Measurements from ENCODE around the gene ZAR1L.
A peak's percentile ranks its signal among the peaks of the same experiment; 100 is the strongest.

The ZAR1L gene

DNA sequence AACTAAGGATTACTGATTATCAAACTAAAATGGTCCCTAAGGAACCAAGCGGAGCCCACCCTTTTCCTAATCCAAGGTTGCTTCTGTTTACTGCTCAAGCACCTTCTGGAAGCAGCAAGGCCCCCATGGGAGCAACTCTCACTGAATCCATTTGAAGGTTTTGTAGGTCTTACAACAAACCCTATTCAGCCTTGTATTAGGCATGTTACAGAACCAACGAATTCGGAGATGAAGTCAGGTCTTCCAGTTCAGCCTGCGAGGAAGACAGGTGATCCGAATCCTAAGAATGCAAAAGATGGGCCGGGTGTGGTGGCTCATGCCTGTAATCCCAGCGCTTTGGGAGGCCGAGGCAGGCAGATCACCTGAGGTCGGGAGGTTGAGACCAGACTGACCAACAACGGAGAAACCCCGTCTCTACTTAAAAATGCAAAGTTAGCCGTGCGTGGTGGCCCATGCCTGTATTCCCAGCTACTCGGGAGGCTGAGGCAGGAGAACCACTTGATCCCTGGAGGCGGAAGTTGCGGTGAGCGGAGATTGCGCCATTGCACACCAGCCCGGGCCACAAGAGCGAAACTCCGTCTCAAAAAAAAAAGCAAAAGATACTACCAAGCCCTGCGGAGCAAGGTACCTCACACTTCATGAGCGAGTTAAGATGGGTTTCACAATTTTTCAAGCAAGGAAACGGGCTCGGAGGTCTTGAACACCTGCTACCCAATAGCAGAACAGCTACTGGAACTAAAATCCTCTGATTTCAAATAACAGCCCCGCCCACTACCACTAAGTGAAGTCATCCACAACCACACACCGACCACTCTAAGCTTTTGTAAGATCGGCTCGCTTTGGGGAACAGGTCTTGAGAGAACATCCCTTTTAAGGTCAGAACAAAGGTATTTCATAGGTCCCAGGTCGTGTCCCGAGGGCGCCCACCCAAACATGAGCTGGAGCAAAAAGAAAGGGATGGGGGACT, 609 bp downstream of the ZAR1L start:
- ATAC-seq (peak; percentile 84), DNase-seq (ENCODE audit: low spot score in 2 of 2) (peak in 1 of 2 donors; percentile 46)
- Mint-ChIP-seq H3K36me3 (peaks cover 26% of the 10 kb centered on the region), H3K4me1 (peaks cover 13% of the 10 kb centered on the region), H3K9me3 (no peaks in the 10 kb centered on the region), H3K4me3 (peak overlapping the region; percentile 82), H3K27ac (peak overlapping the region; percentile 100)

DNA sequence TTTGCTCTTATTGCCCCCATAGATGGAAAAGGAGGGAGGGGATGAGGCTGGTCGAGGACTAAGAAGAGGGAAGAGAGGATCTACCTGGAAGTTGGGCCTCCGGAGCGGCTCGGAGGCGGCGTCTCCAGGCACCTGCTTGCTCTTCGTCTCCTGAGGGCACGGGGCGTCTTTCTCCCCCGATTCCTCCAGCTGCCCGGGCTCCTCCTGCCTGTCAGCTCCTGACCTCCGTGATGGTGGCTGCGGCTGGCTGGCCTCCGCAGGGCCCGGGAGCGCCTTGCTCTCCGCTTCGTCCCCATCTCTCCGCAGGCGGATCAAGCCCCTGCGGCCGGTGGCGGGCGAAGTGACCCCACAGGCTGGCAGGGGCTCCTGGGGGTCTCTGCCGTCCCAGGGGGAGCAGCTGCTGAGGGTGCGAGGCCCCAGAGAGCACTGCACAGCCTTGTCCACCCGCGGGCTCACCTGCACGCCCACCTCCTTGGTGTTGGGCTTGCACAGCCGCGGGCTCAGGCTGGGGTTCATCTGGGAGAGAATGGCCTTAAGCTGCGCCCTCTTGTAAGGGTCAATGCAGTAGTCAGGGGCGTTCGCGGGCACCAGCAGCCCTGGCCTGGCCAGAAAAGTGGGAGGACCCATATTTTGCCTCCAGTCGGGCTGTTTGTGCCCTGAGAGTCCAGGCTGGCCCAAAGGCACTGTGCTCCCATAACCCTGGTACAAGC, 3.8 kb downstream of the ZAR1L start:
- Mint-ChIP-seq H3K36me3 (peaks cover 14% of the 10 kb centered on the region), H3K27ac (no peak overlapping the region), H3K9me3 (no peaks in the 10 kb centered on the region), H3K4me3 (no peak overlapping the region), H3K4me1 (peaks cover 18% of the 10 kb centered on the region)
- no peak for DNase-seq (ENCODE audit: low spot score in 2 of 2)
- no peak for ATAC-seq

DNA sequence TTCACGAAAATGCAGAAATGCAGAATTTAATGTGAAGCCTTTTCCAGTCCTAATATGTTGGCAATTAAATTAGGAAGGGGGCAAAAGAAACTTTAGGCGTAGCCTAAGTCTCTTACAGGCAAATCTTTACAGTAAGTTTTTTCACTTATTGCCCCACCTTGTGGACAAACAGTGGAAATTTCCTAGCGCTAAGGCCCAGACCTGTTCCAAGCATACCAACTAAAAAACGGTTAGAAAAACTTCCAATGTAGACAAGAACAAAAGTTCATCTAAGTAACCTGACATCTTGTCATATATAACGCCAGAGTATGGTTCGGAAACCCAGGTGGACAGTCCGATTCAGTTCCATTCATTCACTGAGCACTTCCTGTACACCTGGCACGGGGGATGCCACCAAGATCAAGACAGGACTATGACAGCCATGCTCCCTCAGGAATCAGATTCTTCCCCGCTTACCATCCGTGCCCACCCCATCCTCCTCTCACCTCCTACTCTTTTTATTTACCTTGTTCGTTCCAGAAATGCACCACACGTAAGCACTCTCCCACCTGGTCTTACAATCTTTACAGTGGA, 4.9 kb downstream of the ZAR1L start:
- Mint-ChIP-seq H3K36me3 (peaks cover 6% of the 10 kb centered on the region), H3K4me3 (no peak overlapping the region), H3K9me3 (no peaks in the 10 kb centered on the region), H3K27ac (no peak overlapping the region), H3K4me1 (peaks cover 18% of the 10 kb centered on the region)
- ATAC-seq = peak; percentile 67
- DNase-seq (ENCODE audit: low spot score in 2 of 2) = no peak

DNA sequence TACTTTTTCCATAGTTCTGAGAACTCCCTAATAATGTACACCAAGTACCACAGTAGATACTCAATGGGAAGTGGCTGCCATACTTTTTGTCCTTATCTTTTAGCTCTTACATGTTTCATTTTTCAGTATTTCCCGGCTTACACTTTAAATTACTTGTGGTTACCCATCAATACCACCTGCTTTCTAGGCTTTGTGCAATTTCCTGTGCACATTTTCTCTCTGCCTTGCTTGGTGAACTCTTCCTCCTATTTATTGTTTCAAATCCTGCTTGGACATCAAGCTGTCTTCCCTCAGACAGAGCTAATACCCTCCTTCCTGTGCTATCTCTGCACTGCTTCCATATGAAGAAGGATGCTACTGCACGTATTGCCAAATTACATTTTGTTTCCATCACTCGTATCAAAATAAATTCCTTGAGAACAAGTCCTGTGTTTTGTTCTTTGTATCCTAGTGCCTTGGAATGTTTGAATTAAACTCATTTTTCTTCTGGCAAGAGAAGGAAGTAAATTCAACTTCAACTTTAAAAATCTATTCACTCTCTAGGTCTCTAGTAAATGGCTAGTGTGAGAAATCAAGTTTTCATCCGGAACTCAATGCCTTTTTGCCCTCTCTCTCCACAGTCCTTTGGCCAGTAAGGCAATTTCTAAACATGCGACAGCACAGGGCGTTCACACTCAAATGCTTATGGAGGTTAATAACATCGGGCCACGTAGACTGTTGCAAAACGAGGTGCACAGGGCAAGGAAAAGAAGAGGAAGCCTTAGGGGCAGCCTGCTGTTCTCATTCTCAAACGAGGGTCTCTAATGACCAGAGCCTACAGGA, 5.6 kb downstream of the ZAR1L start:
- Mint-ChIP-seq H3K4me3 (no peak overlapping the region), H3K27ac (peak overlapping the region; percentile 38), H3K9me3 (no peaks in the 10 kb centered on the region), H3K36me3 (no peaks in the 10 kb centered on the region), H3K4me1 (peaks cover 11% of the 10 kb centered on the region)
- peak; percentile 20 for ATAC-seq
- no peak for DNase-seq (ENCODE audit: low spot score in 2 of 2)

DNA sequence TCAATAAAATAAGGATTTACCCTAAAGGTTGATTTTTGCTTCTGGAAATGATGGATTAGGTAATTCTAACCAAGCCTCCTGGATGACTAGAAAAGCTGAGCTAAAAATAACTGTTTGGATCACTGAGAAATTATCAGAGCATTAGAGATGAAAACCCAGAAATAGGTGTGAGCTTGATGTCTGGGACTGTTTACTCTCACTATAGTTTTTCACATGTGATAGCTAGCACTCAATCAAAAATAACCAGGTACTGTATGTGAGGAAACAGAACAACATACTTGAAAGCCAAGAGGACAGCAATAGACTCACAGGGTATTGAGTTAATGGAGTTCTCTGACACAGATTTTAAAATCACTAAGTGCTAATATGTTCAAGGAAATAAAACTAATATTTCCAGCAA, 9.5 kb downstream of the ZAR1L start:
- ATAC-seq = no peak
- Mint-ChIP-seq H3K4me1 (peaks cover 8% of the 10 kb centered on the region), H3K9me3 (no peaks in the 10 kb centered on the region)

DNA sequence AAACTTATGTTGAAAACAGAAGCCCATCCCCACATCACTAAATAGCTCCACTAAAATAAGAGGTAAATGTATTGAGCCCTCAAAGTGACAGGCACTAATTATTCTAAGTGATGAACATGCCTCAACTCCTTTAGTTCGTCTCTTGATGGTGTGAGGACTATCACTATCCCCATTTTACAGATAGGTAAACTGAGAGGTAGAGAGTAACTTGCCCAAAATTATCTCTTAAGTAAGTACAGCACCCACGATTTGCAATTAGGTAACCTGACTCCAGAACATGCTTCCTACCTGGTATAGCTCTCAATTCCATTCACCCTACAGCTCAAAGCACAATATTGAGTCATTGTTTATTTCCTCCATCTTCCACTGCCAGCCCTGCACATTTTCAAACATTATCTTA, 12.7 kb downstream of the ZAR1L start:
- no peak for ATAC-seq
- no peak for DNase-seq (ENCODE audit: low spot score in 2 of 2)
- no peak overlapping the region for H3K27ac Mint-ChIP-seq

More for the DNA sequence above, 9.5 kb downstream of the ZAR1L start:
- H3K27ac Mint-ChIP-seq = no peak overlapping the region
- no peak overlapping the region for H3K4me3 Mint-ChIP-seq
- H3K36me3 Mint-ChIP-seq = no peaks in the 10 kb centered on the region
- DNase-seq (ENCODE audit: low spot score in 2 of 2) = no peak

DNA sequence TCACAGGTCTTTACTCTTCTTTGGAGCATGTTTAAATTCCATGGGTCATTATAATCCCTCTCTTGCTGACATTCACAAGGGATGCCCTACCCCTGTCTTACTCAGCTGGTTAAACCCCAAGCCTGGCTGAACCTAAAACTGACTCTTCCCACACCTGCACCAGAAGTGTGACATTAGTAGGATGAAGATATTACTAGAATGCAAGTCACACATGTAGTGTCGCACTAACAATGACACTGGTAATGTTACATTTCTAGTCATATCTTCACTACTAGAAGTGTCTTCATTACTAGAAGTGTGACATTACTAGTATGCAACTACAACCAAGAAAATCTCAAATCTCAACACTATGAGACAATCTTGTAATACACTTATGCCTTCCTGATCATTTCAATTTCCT, 14.2 kb downstream of the ZAR1L start:
- no peaks in the 10 kb centered on the region for H3K36me3 Mint-ChIP-seq
- H3K4me1 Mint-ChIP-seq = no peaks in the 10 kb centered on the region
- ATAC-seq (peak; percentile 93), DNase-seq (ENCODE audit: low spot score in 2 of 2) (no peak)
- no peak overlapping the region for H3K4me3 Mint-ChIP-seq
- no peaks in the 10 kb centered on the region for H3K9me3 Mint-ChIP-seq
- no peak overlapping the region for H3K27ac Mint-ChIP-seq

More for the DNA sequence above, 12.7 kb downstream of the ZAR1L start:
- Mint-ChIP-seq H3K4me3 (no peak overlapping the region), H3K36me3 (no peaks in the 10 kb centered on the region), H3K9me3 (no peaks in the 10 kb centered on the region), H3K4me1 (no peaks in the 10 kb centered on the region)

DNA sequence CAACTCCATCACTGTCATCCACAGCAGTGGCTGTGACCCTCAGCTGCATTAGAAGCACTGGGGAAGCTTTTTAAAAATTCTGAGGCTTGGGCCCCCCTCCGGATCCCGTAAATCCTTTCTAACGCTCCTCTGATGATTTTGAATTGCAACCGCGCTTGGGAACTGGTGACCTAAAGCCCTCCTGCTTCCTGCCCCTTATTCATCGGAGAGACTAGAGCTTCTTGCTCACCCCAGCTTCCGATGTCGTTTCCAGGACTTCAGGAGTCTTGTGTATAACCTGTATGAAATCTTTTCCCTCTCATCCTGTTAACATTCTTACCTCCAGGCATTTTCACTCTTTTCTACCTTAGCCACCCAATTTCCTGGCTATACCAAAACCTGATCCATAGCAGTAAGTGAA, 14.8 kb downstream of the ZAR1L start:
- Mint-ChIP-seq H3K27ac (no peak overlapping the region), H3K9me3 (no peaks in the 10 kb centered on the region), H3K4me1 (no peaks in the 10 kb centered on the region), H3K36me3 (no peaks in the 10 kb centered on the region), H3K4me3 (no peak overlapping the region)
- DNase-seq (ENCODE audit: low spot score in 2 of 2) (no peak), ATAC-seq (no peak)

DNA sequence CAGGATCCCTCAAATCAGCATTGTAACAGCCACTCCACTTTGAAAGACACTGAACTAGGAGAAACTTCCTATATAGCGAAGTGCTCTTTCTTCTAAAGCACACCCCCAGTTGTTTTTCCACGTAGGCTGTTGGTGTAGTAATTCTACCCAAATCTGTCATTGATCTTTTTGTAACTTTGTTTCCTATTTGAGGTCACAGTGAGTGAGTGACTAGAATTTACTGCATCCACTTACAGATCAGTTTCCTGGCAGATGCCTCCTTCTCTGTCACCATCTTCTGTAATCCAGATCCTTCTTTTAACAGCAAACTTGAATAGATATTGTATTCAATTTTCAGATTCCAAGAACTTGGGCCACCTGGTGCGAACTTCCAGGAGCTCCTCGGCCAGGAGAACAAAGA, 15.3 kb downstream of the ZAR1L start:
- H3K36me3 Mint-ChIP-seq = no peaks in the 10 kb centered on the region
- ATAC-seq (peak; percentile 60), DNase-seq (ENCODE audit: low spot score in 2 of 2) (no peak)
- no peaks in the 10 kb centered on the region for H3K9me3 Mint-ChIP-seq
- H3K4me3 Mint-ChIP-seq = no peak overlapping the region
- no peaks in the 10 kb centered on the region for H3K4me1 Mint-ChIP-seq
- no peak overlapping the region for H3K27ac Mint-ChIP-seq

DNA sequence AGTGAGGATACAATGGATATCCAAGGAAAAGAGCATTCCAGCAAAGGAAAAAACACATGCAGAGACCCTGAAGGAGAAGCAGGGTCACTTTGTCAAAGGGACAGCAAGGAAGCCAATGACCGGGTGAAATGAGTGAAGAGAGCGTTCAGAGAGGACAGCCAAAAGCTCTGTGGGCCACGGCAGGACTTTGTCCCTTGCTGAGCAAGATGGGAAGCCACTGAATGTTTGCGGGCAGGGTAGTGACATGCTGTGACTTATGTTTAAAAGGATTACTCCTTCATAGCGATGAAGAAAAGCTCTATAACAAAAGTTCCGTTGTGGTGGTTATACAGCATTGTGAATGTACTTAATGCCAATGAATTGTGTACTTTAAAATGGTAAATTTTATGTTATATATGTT, 16.5 kb downstream of the ZAR1L start:
- H3K36me3 Mint-ChIP-seq = no peaks in the 10 kb centered on the region
- no peaks in the 10 kb centered on the region for H3K9me3 Mint-ChIP-seq
- ATAC-seq = no peak
- no peak overlapping the region for H3K27ac Mint-ChIP-seq
- H3K4me3 Mint-ChIP-seq = no peak overlapping the region
- no peaks in the 10 kb centered on the region for H3K4me1 Mint-ChIP-seq
- DNase-seq (ENCODE audit: low spot score in 2 of 2) = no peak

DNA sequence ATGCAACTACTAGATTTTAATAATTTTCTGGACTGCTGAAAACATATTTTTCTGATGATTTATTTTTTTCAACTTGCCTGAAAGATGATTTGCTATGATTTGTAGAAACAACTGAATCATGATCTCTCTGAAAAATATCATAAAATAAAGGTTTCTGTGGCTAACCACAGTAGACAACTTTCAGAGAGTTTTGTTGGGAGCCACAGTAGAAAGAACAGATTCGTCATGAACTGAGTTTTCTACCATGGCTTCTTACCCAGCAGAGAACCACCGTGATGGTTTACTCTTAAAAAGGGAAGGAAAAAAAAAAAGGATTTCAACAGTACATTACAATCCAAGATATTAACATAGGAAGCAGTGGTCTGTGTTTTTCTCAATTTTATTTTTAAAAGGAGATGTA, 18.0 kb downstream of the ZAR1L start:
- no peak overlapping the region for H3K4me3 Mint-ChIP-seq
- H3K9me3 Mint-ChIP-seq = no peaks in the 10 kb centered on the region
- ATAC-seq (peak; percentile 55), DNase-seq (ENCODE audit: low spot score in 2 of 2) (no peak)
- no peaks in the 10 kb centered on the region for H3K4me1 Mint-ChIP-seq
- H3K36me3 Mint-ChIP-seq = no peaks in the 10 kb centered on the region
- H3K27ac Mint-ChIP-seq = no peak overlapping the region

DNA sequence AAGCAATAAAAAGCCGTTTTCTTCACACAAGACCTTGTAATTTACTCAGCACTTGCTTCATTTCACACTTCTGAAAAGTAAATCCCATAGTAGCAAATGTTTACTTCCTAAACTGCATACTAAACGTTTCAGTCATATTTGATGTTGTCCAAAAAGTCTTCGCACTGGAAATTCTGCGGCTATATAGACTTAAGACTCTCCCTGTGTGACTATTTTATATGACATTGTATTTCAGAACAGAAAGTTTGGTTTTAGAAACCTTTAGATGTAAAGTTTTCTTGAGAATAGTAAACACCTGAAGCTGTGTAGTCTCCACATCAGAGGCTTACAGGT, 29.6 kb downstream of the ZAR1L start:
- Mint-ChIP-seq H3K4me1 (no peaks in the 10 kb centered on the region), H3K27ac (no peak overlapping the region), H3K4me3 (no peak overlapping the region), H3K9me3 (no peaks in the 10 kb centered on the region), H3K36me3 (no peaks in the 10 kb centered on the region)
- DNase-seq (ENCODE audit: low spot score in 2 of 2) (no peak), ATAC-seq (no peak)

DNA sequence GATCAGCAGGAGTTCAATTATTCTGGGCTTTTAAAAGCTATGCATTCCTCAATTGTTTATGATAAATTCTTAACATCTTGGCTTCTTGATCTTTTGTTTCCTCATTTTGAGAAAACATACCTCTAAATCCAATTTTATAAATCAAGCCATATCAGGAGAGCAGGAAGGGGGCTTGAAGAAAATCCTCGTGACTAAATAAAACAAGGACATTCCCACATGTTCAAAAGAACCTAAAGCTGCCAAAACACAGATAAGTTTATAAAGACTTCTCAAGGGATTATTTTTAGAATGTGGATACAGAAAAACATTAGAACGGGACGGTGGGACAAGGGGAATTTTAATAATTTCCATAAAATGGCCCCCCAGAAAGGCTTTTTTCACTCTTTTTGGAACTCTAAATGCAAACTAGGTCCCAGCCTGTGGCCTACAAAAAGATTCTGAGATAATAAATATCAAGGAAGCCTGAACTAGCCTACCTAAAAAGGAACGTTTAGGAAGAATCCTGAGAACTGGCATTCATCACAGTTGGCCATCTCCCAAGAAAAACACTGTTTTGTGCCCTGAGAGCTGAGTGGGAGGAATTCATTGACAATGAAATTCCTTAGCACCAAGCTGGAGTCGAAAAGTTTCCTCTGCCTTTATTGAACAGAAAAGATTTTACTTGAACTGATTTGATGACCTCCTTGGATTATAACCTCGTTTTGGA, 30.1 kb downstream of the ZAR1L start:
- no peaks in the 10 kb centered on the region for H3K9me3 Mint-ChIP-seq
- ATAC-seq (no peak), DNase-seq (ENCODE audit: low spot score in 2 of 2) (no peak)
- no peaks in the 10 kb centered on the region for H3K4me1 Mint-ChIP-seq
- no peak overlapping the region for H3K4me3 Mint-ChIP-seq
- no peak overlapping the region for H3K27ac Mint-ChIP-seq
- H3K36me3 Mint-ChIP-seq = no peaks in the 10 kb centered on the region

DNA sequence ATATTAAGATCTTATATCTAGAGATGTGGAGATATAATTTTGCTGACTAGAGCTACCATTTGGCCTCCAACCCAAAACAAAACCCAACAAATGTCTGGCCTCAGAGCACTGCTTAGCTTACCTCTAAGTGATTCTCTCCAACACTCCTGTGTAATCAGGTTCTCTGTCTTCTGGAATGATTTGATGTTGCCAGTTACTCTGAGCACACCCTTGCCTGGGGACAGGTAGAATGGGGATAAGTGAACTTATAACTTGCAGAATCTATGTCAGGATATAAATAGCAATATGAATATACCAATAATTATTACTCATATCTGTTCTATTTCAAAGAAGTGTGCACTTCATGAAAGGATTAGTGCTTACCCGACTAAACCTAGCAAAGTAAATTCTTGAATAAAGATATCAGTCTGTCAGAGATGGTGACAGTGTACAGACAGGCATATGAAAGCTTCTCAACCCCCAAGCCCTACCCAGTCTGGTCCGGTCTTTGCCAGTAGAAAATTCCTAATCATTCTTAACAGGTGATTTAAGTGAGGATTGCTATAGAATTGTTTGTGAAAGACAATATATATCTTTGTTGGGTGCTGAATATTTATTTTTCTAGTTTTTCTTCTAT, 33.0 kb downstream of the ZAR1L start:
- Mint-ChIP-seq H3K4me3 (no peak overlapping the region), H3K4me1 (peaks cover 5% of the 10 kb centered on the region)
- no peak for ATAC-seq

More for the DNA sequence above, 33.0 kb downstream of the ZAR1L start:
- no peak for DNase-seq (ENCODE audit: low spot score in 2 of 2)
- H3K27ac Mint-ChIP-seq = no peak overlapping the region
- H3K9me3 Mint-ChIP-seq = no peaks in the 10 kb centered on the region
- no peaks in the 10 kb centered on the region for H3K36me3 Mint-ChIP-seq
